Liver (tissue), 9 donors: Measurements from ENCODE around the gene PEAR1. TPM values are rescaled to one million over a fixed set of nuclear protein-coding genes. Genes with fewer than 3 reads are reported as not detected.

ENCODE experiments used
- DNase-seq: peaks from one replicate; pipeline ENCODE4 v3.0.0-alpha.2; 2017; ENCODE audit warnings: low spot score
- H3K27ac ChIP-seq, 2 donors: one replicate each; pipeline ENCODE4 v1.7.0; 2013; ENCODE audit warnings: inconsistent platforms in 2 of 2, low read length in 2 of 2, control low read depth in 1 of 2, low read depth in 1 of 2, mild to moderate bottlenecking in 1 of 2
- H3K27me3 ChIP-seq, 4 donors: one replicate each; pipeline versions ENCODE4 v1.6.1 to v1.7.0; 2013; ENCODE audit warnings: low read length in 3 of 4, inconsistent platforms in 1 of 4, mild to moderate bottlenecking in 1 of 4, moderate library complexity in 1 of 4; ENCODE audit not compliant: control insufficient read depth in 4 of 4, insufficient read depth in 4 of 4
- H3K36me3 ChIP-seq, 4 donors: one replicate each; pipeline versions ENCODE4 v1.6.1 to v1.7.0; 2013; ENCODE audit warnings: low read length in 3 of 4, mild to moderate bottlenecking in 3 of 4, low read depth in 1 of 4, moderate library complexity in 1 of 4; ENCODE audit not compliant: control insufficient read depth in 4 of 4, insufficient read depth in 3 of 4
- H3K4me1 ChIP-seq, 4 donors: one replicate each; pipeline versions ENCODE4 v1.6.1 to v1.7.0; 2013; ENCODE audit warnings: low read length in 3 of 4, mild to moderate bottlenecking in 3 of 4, moderate library complexity in 1 of 4; ENCODE audit not compliant: control insufficient read depth in 4 of 4, insufficient read depth in 4 of 4
- H3K4me3 ChIP-seq, 3 donors: one replicate each; pipeline versions ENCODE4 v1.6.1 to v1.7.0; 2013; ENCODE audit warnings: low read length in 3 of 3, control low read depth in 1 of 3, low read depth in 1 of 3, mild to moderate bottlenecking in 1 of 3
- H3K9ac ChIP-seq, 2 donors: one replicate each; pipeline ENCODE4 v1.7.0; 2013; ENCODE audit warnings: low read length in 2 of 2, mild to moderate bottlenecking in 2 of 2, moderate library complexity in 2 of 2, control low read depth in 1 of 2, low read depth in 1 of 2
- H3K9me3 ChIP-seq, 4 donors: one replicate each; pipeline versions ENCODE4 v1.6.1 to v1.7.0; 2013; ENCODE audit warnings: low read length in 3 of 4; ENCODE audit not compliant: control insufficient read depth in 4 of 4
- ATF3 ChIP-seq: IDR thresholded peaks from 2 replicates; pipeline ENCODE4 v1.6.1; 2016; ENCODE audit warnings: antibody characterized with exemption
- EGR1 ChIP-seq, 2 donors: IDR thresholded peaks; 2 replicates each; pipeline ENCODE4 v1.6.1; 2016 to 2018; ENCODE audit warnings: antibody characterized with exemption in 2 of 2, low read depth in 2 of 2
- FOXA1 ChIP-seq: IDR thresholded peaks from 2 replicates; pipeline ENCODE4 v1.6.1; 2016; ENCODE audit warnings: antibody characterized with exemption
- FOXA2 ChIP-seq: IDR thresholded peaks from 2 replicates; pipeline ENCODE4 v1.6.1; 2016; ENCODE audit warnings: antibody characterized with exemption
- GABPA ChIP-seq, 2 donors: IDR thresholded peaks in 1 of 2; conservative IDR thresholded peaks in 1 of 2; 2 replicates each; pipeline ENCODE4 v1.6.1; 2016; ENCODE audit warnings: antibody characterized with exemption in 2 of 2, mild to moderate bottlenecking in 1 of 2, moderate library complexity in 1 of 2
- HNF4A ChIP-seq, 2 donors: conservative IDR thresholded peaks; 2 replicates each; pipeline ENCODE4 v1.6.1; 2016; ENCODE audit warnings: antibody characterized with exemption in 2 of 2, mild to moderate bottlenecking in 2 of 2
- HNF4G ChIP-seq: IDR thresholded peaks from 2 replicates; pipeline ENCODE4 v1.6.1; 2016; ENCODE audit warnings: antibody characterized with exemption
- JUND ChIP-seq, 2 donors: IDR thresholded peaks; 2 replicates each; pipeline ENCODE4 v1.6.1; 2016; ENCODE audit warnings: antibody characterized with exemption in 2 of 2
- NR2F2 ChIP-seq: IDR thresholded peaks from 2 replicates; pipeline ENCODE4 v1.6.1; 2016; ENCODE audit warnings: antibody characterized with exemption
- RAD21 ChIP-seq, 2 donors: IDR thresholded peaks; 2 replicates each; pipeline ENCODE4 v1.6.1; 2016; ENCODE audit warnings: antibody characterized with exemption in 2 of 2, mild to moderate bottlenecking in 2 of 2
- REST ChIP-seq: IDR thresholded peaks from 2 replicates; pipeline ENCODE4 v1.6.1; 2016; ENCODE audit warnings: antibody characterized with exemption, mild to moderate bottlenecking
- RXRA ChIP-seq, 2 donors: IDR thresholded peaks; 2 replicates each; pipeline ENCODE4 v1.6.1; 2017 to 2018; ENCODE audit warnings: antibody characterized with exemption in 2 of 2, mild to moderate bottlenecking in 1 of 2
- SP1 ChIP-seq: IDR thresholded peaks from 2 replicates; pipeline ENCODE4 v1.6.1; 2018; ENCODE audit warnings: antibody characterized with exemption, mild to moderate bottlenecking
- TAF1 ChIP-seq: conservative IDR thresholded peaks from 2 replicates; pipeline ENCODE4 v1.6.1; 2016; ENCODE audit warnings: antibody characterized with exemption, mild to moderate bottlenecking
- YY1 ChIP-seq: IDR thresholded peaks from 2 replicates; pipeline ENCODE4 v1.6.1; 2016; ENCODE audit warnings: antibody characterized with exemption, mild to moderate bottlenecking
- WGBS: extraction: QIAGEN DNeasy Blood & Tissue Kit; methylation state at CpG from one replicate; pipeline ENCODE4 v1.1.7; 2013; 5-methylcytosine and 5-hydroxymethylcytosine counted together
- polyA plus RNA-seq, 2 donors: library from polyadenylated mRNA; stranded (reverse) in 1 of 2; unstranded in 1 of 2; fragments of 200-250 nt in 1 of 2; fragments of >200 nt in 1 of 2; fragmentation: Nextera tagmentation in 1 of 2; extraction: Ambion mirVana in 1 of 2; gene quantifications; one replicate each; pipeline versions ENCODE4 v1.2.1 to v1.2.3, GENCODE V29; 2013 to 2015
- total RNA-seq, 2 donors: library from RNA; depleted of rRNA; stranded (reverse); fragments of >200 nt; gene quantifications; one replicate each; pipeline ENCODE4 v1.2.3, GENCODE V29; 2014
- TF ChIP-seq, protein P1 (sequence below): IDR thresholded peaks from 2 replicates; pipeline ENCODE4 v1.6.1; 2016; ENCODE audit warnings: antibody characterized with exemption
- TF ChIP-seq, protein P2 (sequence below): IDR thresholded peaks from 2 replicates; pipeline ENCODE4 v1.6.1; 2016; ENCODE audit warnings: antibody characterized with exemption
- TF ChIP-seq, protein P3 (sequence below): fragments of 150-350 bp; IDR thresholded peaks from 2 replicates; pipeline ENCODE4 v1.5.1; 2017; ENCODE audit warnings: improper control_type of control experiment, low read depth, low read length; ENCODE audit not compliant: missing input control
- donor health status: healthy.
- donor health status: healthy.
- donor health status: healthy.
- donor health status: healthy.
- donor health status: healthy.

PEAR1 gene
- total and polyA plus RNA-seq, 4 donors = 2.1 to 4.4 (median 3.1) TPM

- H3K4me3 ChIP-seq = no peak overlapping the region
- TF ChIP-seq EGR1 (IDR thresholded peaks at IDR 0.05; ENCODE audit: low read depth in 2 of 2) (no peak), REST (no peak), GABPA (IDR thresholded peaks at IDR 0.05 in 1 of 2, conservative IDR thresholded peaks at IDR 0.05 in 1 of 2) (no peak), FOXA1 (no peak), HNF4G (no peak), RXRA (IDR thresholded peaks at IDR 0.05) (no peak), TAF1 (no peak), YY1 (no peak), FOXA2 (no peak), NR2F2 (no peak), SP1 (no peak), JUND (IDR thresholded peaks at IDR 0.05) (no peak), HNF4A (conservative IDR thresholded peaks at IDR 0.05) (no peak), RAD21 (IDR thresholded peaks at IDR 0.05) (no peak), ATF3 (no peak)
- TF ChIP-seq, protein P1, sequence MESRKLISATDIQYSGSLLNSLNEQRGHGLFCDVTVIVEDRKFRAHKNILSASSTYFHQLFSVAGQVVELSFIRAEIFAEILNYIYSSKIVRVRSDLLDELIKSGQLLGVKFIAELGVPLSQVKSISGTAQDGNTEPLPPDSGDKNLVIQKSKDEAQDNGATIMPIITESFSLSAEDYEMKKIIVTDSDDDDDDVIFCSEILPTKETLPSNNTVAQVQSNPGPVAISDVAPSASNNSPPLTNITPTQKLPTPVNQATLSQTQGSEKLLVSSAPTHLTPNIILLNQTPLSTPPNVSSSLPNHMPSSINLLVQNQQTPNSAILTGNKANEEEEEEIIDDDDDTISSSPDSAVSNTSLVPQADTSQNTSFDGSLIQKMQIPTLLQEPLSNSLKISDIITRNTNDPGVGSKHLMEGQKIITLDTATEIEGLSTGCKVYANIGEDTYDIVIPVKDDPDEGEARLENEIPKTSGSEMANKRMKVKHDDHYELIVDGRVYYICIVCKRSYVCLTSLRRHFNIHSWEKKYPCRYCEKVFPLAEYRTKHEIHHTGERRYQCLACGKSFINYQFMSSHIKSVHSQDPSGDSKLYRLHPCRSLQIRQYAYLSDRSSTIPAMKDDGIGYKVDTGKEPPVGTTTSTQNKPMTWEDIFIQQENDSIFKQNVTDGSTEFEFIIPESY = no peak
- TF ChIP-seq, protein P2, sequence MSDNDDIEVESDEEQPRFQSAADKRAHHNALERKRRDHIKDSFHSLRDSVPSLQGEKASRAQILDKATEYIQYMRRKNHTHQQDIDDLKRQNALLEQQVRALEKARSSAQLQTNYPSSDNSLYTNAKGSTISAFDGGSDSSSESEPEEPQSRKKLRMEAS = no peak
- TF ChIP-seq, protein P3, sequence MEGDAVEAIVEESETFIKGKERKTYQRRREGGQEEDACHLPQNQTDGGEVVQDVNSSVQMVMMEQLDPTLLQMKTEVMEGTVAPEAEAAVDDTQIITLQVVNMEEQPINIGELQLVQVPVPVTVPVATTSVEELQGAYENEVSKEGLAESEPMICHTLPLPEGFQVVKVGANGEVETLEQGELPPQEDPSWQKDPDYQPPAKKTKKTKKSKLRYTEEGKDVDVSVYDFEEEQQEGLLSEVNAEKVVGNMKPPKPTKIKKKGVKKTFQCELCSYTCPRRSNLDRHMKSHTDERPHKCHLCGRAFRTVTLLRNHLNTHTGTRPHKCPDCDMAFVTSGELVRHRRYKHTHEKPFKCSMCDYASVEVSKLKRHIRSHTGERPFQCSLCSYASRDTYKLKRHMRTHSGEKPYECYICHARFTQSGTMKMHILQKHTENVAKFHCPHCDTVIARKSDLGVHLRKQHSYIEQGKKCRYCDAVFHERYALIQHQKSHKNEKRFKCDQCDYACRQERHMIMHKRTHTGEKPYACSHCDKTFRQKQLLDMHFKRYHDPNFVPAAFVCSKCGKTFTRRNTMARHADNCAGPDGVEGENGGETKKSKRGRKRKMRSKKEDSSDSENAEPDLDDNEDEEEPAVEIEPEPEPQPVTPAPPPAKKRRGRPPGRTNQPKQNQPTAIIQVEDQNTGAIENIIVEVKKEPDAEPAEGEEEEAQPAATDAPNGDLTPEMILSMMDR = no peak
- peaks cover 0 to 15% (median 8%) of the 10 kb centered on the region in 4 donors for H3K27me3 ChIP-seq
- H3K9ac ChIP-seq = no peak overlapping the region
- DNase-seq = no peak
- 15% methylated on average over 5 of the region's 5 CpGs for whole genome bisulfite sequencing
- H3K9me3 ChIP-seq = no peaks in the 10 kb centered on the region
- H3K4me1 ChIP-seq = peaks cover 4 to 19% (median 14%) of the 10 kb centered on the region in 4 donors
- no peak overlapping the region for H3K27ac ChIP-seq
- no peaks in the 10 kb centered on the region for H3K36me3 ChIP-seq
These were observed 35.0 kb upstream of the PEAR1 start for GRCh38 chr1:156858555-156858956.
